ACHN (cell line): Measurements from ENCODE around the gene EEF1E1.
A peak's percentile ranks its signal among the peaks of the same experiment; 100 is the strongest.

Experiments used
- DNase-seq: peaks from one replicate; pipeline ENCODE4 v3.0.0-alpha.2; 2015
- in situ Hi-C: cut with HindIII; loops from 2 replicates; pipeline ENCODE4 v1.10.0; 2017; ENCODE audit warnings: low sequenced_read_pairs, low pct_ligation_motif_present, low pct_unique_long_range_greater_than_20kb

The EEF1E1 gene

DNA sequence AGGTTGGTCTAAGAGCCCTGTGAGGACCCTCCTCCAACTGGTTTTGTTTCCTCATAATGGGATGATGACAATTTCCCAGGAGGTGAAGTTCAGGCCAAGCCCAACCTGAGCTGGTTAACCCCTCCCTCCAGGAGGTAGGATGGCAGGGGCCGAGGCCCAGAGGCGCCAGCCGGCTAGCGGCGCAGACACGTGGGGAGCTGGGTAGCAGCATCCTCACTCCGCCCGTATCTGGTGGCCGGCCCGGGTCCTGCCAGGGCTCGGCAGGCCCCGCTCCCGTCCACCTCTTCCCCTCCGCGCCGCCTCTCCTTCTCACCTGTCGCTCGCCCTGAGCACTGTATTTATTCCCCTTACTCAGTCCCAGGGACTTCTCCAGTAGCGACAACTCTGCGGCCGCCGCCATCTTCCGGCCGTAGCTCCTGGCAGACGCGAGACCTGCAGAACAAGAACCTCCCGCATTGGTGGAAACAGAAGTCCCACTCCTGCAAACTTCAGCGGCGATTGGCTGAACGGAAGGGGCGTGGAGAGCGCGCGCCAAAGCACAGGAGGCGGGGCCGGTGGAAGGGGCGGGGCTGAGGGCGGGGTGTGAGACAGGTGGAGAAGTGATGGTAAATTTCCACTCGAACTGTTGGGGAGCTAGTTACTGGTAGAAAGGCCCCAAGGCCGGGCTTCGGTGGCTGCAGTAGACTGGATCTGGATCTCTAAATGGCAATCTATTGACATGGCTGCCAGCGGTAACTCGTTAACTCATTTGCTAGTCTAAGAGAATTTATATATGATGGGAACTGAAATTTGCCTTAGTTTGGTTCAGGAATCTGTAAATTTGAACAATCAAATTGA lies at the start of gene EEF1E1:
Gene EEF1E1, minus strand, starts transcription at position 427 of the 837 bp plus-strand sequence. Its CDS starts 27 bp downstream, at position 400.
- DNase-seq: peak; percentile 92
- in situ Hi-C loops: no loop called here

GRCh38 chr6:8149350-8149749 lies 47.0 kb upstream of the EEF1E1 start:
- no peak for DNase-seq
- in situ Hi-C loops: no loop called here

DNA sequence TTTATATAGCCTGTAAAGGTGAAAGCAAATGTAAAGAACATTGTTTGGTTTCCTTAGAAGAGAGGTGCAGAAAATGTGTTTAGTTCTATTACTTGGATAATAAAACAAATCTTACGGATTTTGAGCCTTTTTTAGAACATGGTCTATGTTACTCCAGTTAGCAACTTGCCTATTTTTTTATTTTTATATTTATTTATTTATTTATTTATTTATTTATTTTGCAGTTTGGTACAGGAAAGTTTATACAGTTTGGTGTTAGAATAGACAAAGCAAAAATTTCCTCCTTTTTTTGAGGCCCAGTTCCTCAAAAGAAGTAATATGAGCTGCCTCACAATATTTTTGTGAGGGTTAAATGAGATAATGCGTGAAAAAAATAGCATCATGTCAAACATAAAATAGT lies 41.6 kb upstream of the EEF1E1 start:
- in situ Hi-C loops: no loop called here
- DNase-seq: no peak

DNA sequence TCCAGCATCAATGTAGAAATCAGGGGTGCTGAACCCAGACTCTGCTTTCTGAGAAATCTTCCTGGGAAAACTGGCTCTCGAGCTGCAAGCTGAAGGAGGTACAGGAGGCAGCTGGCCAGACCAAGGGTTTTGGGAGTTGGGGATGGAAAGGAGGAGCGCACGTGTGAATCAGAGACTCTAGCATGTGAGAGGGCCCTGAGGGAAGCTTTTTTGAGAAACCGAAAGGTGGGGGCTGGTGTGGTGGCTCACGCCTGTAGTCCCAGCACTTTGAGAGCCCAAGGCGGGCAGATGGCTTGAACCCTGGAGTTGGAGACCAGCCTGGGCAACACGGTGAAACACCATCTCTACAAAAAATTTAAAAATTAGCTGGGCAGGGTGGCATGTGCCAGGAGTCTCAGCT lies 37.1 kb upstream of the EEF1E1 start:
- in situ Hi-C loops: no loop called here
- DNase-seq: no peak

- in situ Hi-C loops: no loop called here
- no peak for DNase-seq
These were observed 35.2 kb upstream of the EEF1E1 start for GRCh38 chr6:8137529-8137939.

GRCh38 chr6:8135276-8135675 lies 32.9 kb upstream of the EEF1E1 start:
- DNase-seq: no peak
- in situ Hi-C loops: no loop called here

DNA sequence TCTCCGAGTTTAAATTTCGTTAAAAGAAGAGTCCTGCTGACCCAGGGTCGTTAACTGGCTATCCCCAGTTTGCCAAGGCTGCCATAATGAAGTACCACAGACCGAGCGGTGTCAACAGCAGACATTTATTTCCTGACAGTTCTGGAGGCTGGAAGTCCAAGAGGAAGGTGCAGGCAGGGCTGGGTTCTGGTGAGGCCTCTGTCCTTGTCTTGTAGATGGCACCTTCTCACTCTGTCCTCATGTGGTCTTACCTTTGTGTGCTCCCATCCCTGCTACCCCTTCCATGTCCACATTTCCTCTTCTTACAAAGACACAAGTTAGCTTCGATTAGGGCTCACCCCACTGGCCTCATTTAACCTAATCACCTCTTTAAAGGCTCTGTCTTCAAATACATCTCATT lies 29.8 kb upstream of the EEF1E1 start:
- in situ Hi-C loops: no loop called here
- no peak for DNase-seq

- in situ Hi-C loops: no loop called here
- peak; percentile 67 for DNase-seq
These were observed 29.0 kb upstream of the EEF1E1 start for GRCh38 chr6:8131265-8131897.

DNA sequence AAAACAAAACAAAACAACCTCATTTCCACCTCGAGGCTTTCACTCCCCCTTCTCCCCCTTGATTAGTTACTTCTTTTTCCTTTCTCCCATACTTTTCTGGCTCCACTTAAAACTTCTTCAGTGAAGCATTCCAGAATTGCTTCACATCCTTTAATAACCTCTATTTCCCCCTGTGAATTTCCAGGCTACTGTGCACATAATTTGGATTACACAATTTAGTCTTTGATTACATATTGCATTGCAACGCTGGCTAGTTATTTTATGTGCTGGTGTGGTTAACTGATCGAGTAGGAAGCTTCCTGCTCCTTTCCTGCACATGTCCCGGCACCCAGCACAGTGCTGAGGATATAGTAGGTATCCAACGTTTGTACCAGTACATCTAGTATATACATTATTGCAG lies 28.1 kb upstream of the EEF1E1 start:
- in situ Hi-C loops: no loop called here

DNA sequence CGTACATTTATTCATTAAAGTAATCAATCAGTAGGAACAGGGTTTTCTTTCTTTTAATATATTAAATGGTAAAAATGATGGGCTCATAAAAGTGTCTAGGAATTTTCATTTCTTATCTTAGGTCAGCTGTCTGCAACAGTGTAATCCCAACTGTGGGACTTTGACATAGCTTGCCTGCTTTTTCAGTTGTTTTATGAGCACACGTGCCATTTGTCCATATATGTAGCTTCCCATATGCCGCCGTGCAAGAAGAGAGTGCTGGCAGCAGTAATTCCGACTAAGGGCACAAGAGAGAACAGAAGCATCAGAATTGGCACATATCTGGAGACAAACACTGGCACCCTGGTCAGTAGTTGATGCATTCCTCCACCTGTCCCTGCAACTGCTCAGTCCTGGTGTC lies 20.9 kb upstream of the EEF1E1 start:
- in situ Hi-C loops: no loop called here
- no peak for DNase-seq

More for the DNA sequence above, 28.1 kb upstream of the EEF1E1 start:
- no peak for DNase-seq

DNA sequence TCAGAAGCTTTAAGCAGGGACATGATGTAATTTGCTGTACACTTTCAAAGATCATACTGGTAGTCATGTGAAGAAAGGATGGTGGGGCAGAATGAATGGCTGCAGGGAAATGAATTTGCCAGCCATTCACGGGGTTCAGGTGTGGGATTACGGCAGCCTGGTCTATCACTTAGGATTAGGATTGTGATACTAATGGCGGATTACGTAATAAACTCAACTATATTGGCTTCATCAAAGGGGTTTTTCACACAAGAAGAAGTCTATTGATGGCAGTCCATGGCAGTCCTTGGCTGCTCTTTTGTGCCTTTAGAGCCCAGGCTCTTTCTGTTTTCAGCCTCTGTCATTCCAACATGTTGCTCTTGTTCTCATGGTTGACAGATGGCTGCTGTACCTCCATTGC lies 12.6 kb upstream of the EEF1E1 start:
- no peak for DNase-seq
- in situ Hi-C loops: no loop called here

DNA sequence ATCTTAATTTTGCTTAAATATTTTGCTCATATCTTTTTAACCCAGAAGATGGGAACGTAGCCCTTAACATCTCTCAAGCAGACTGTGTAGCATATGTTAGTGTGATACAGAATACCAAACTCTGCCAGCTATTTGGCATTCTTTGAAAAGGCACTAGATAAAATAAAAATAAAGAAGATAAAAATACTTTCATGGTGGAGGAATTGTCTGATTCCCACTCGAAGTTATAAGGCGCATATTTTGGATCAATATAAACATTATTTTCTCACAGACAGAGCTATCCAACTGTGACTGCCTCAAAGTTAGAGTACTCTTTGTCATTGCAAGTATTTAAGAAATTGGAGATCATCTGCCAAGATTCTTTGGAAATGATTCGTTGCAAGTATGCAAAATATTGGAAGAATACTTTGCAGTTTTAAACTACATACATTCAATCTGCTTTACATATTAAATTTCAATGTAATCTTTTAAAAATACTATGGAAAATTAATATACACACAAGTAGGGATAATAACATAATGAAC lies 10.8 kb upstream of the EEF1E1 start:
- in situ Hi-C loops: no loop called here
- DNase-seq: no peak

GRCh38 chr6:8110725-8111124 lies 8.4 kb upstream of the EEF1E1 start:
- no peak for DNase-seq
- in situ Hi-C loops: no loop called here

DNA sequence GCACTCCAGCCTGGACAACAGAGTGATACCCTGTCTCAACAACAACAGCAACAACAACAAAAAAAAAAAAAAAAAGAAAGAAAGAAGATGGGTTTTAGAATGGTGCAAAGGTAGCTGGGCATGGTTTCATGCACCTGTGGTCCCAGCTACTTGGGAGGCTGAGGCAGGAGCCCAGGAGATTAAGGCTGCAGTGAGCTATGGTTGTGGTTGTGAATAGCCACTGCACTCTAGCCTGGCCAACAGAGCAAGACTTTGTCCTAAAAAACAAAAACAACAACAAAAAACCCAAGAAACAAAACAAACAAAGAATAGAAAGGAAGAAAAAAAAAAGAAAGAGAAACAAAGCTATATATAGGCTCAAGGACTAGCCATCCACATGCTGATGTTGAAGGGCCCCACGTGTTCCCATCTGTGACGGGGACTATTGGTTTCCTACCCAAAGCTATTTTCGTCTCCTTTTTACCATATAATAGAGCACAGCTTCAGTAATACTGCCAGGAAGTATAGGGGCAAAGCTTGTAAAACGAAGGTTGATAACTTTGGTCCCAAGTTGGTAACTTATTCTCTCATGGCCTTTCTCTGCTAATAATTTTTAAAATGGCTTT lies 7.9 kb upstream of the EEF1E1 start:
- DNase-seq: no peak
- in situ Hi-C loops: no loop called here

- in situ Hi-C loops: no loop called here
These were observed 6.6 kb upstream of the EEF1E1 start for GRCh38 chr6:8108759-8109539.

GRCh38 chr6:8108031-8108660 lies 5.8 kb upstream of the EEF1E1 start:
- DNase-seq: peak; percentile 49
- in situ Hi-C loops: no loop called here

More at GRCh38 chr6:8108759-8109539, 6.6 kb upstream of the EEF1E1 start:
- DNase-seq: no peak

GRCh38 chr6:8105791-8106190 lies 3.4 kb upstream of the EEF1E1 start:
- DNase-seq: no peak
- in situ Hi-C loops: no loop called here

- DNase-seq: no peak
- in situ Hi-C loops: no loop called here
These were observed 1.4 kb upstream of the EEF1E1 start for GRCh38 chr6:8103726-8104125.
